PFSK-1 (cell line): Measurements from ENCODE around the gene COPS8.

ENCODE experiments used
- FOXP2 ChIP-seq: optimal IDR thresholded peaks from 2 replicates; pipeline ENCODE3; 2011; ENCODE audit warnings: borderline replicate concordance, control low read depth, inconsistent platforms; ENCODE audit not compliant: insufficient read depth; ENCODE audit errors: extremely low read length, extremely low read depth
- POLR2AphosphoS5 ChIP-seq: IDR thresholded peaks from 2 replicates; pipeline ENCODE4 v1.6.1; 2012; ENCODE audit warnings: low read depth, mild to moderate bottlenecking, control low read depth, low read length, moderate library complexity
- SIN3A ChIP-seq: IDR thresholded peaks from 2 replicates; pipeline ENCODE4 v1.6.1; 2012; ENCODE audit warnings: mild to moderate bottlenecking, low read length, moderate library complexity, borderline replicate concordance; ENCODE audit not compliant: insufficient read depth
- TAF1 ChIP-seq: IDR thresholded peaks from 2 replicates; pipeline ENCODE4 v1.6.1; 2012; ENCODE audit warnings: low read length, control low read depth, borderline replicate concordance; ENCODE audit not compliant: insufficient read depth
- TF ChIP-seq, protein P1 (sequence below), 2 experiments: IDR thresholded peaks; 2 replicates each; pipeline versions ENCODE4 v1.6.1 to v1.8.0; 2011 to 2012; ENCODE audit warnings: low read depth in 2 of 2, low read length in 2 of 2, control low read depth in 1 of 2, inconsistent platforms in 1 of 2, mild to moderate bottlenecking in 1 of 2, moderate library complexity in 1 of 2; ENCODE audit not compliant: insufficient read depth in 1 of 2

DNA sequence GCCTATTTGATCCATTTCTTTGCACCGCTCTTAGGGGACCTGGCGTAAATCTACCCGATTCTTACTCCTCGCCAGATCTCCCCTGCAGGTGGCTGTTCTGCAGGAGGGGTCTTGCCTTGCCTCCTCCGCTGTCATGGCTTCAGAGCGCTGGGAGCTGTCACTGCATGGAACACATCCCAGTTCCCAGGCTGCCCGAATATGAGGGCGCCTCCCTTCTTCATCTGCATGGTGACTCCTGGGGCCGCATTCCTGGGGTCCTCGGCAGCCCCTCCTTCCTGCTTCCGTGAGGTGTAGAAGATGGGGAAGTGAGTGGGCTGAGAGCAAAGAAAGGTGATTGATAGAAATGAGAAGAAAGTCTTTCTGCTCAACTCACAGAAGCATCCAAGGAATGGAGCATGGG is 27.3 kb upstream of the COPS8 start:
- TF ChIP-seq, protein P1, sequence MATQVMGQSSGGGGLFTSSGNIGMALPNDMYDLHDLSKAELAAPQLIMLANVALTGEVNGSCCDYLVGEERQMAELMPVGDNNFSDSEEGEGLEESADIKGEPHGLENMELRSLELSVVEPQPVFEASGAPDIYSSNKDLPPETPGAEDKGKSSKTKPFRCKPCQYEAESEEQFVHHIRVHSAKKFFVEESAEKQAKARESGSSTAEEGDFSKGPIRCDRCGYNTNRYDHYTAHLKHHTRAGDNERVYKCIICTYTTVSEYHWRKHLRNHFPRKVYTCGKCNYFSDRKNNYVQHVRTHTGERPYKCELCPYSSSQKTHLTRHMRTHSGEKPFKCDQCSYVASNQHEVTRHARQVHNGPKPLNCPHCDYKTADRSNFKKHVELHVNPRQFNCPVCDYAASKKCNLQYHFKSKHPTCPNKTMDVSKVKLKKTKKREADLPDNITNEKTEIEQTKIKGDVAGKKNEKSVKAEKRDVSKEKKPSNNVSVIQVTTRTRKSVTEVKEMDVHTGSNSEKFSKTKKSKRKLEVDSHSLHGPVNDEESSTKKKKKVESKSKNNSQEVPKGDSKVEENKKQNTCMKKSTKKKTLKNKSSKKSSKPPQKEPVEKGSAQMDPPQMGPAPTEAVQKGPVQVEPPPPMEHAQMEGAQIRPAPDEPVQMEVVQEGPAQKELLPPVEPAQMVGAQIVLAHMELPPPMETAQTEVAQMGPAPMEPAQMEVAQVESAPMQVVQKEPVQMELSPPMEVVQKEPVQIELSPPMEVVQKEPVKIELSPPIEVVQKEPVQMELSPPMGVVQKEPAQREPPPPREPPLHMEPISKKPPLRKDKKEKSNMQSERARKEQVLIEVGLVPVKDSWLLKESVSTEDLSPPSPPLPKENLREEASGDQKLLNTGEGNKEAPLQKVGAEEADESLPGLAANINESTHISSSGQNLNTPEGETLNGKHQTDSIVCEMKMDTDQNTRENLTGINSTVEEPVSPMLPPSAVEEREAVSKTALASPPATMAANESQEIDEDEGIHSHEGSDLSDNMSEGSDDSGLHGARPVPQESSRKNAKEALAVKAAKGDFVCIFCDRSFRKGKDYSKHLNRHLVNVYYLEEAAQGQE (IDR thresholded peaks at IDR 0.05; ENCODE audit: insufficient read depth in 1 of 2, low read depth in 2 of 2, low read length in 2 of 2): no peak
- TF ChIP-seq SIN3A: no peak
- TF ChIP-seq POLR2AphosphoS5: no peak
- no peak for TF ChIP-seq TAF1
- no peak for TF ChIP-seq FOXP2
